GM06990 (cell line): Measurements from ENCODE around the gene SCUBE2.

Experiments
- DNase-seq: peaks from one replicate; pipeline ENCODE4 v3.0.0-alpha.2; 2011; ENCODE audit not compliant: insufficient read length; ENCODE audit errors: extremely low read depth
- H3K27me3 ChIP-seq: replicated peaks from 2 replicates; pipeline ENCODE4 v1.6.0; 2011; ENCODE audit warnings: low read length; ENCODE audit not compliant: control insufficient read depth, insufficient read depth
- H3K36me3 ChIP-seq: 2 replicates; pipeline ENCODE4 v1.5.1; 2011; ENCODE audit warnings: low read length; ENCODE audit not compliant: control insufficient read depth, insufficient read depth
- H3K4me3 ChIP-seq: replicated peaks from 2 replicates; pipeline ENCODE4 v1.5.1; 2011; ENCODE audit warnings: low read depth, mild to moderate bottlenecking, control low read depth, low read length
- CTCF ChIP-seq: IDR thresholded peaks from 2 replicates; pipeline ENCODE4 v1.5.1; 2011; ENCODE audit warnings: low read length, control low read depth, mild to moderate bottlenecking, inconsistent platforms; ENCODE audit not compliant: insufficient read depth, poor library complexity, severe bottlenecking

The SCUBE2 gene

GRCh38 chr11:9091044-9091922 is at the start of gene SCUBE2:
SCUBE2 (minus strand) TSS chr11:9091599; CDS start chr11:9091528, 71 bp downstream.
- no peak for DNase-seq
- Histone ChIP-seq H3K4me3 (no peak within 1 kb of the TSS), H3K27me3 (peaks cover 1% of the 10 kb centered on the region; the same call in 1 of the 2 replicates), H3K36me3 (no peaks in the 10 kb centered on the region)
- TF ChIP-seq CTCF = no peak

GRCh38 chr11:9141186-9141585 is 49.8 kb upstream of the SCUBE2 start:
- H3K36me3 ChIP-seq = peaks cover 11% of the 10 kb centered on the region
- H3K27me3 ChIP-seq = no peaks in the 10 kb centered on the region
- TF ChIP-seq CTCF = no peak
- DNase-seq = no peak
- H3K4me3 ChIP-seq = no peak overlapping the region

- Histone ChIP-seq H3K27me3 (no peaks in the 10 kb centered on the region), H3K4me3 (no peak overlapping the region), H3K36me3 (peaks cover 8% of the 10 kb centered on the region)
- TF ChIP-seq CTCF = no peak
- DNase-seq = no peak
These were observed 48.4 kb upstream of the SCUBE2 start for GRCh38 chr11:9139628-9140357.

GRCh38 chr11:9138612-9139579 is 47.5 kb upstream of the SCUBE2 start:
- H3K27me3 ChIP-seq = no peaks in the 10 kb centered on the region
- peaks cover 5% of the 10 kb centered on the region for H3K36me3 ChIP-seq
- no peak overlapping the region for H3K4me3 ChIP-seq
- no peak for DNase-seq
- no peak for TF ChIP-seq CTCF

- no peak for TF ChIP-seq CTCF
- no peak overlapping the region for H3K4me3 ChIP-seq
- H3K27me3 ChIP-seq = no peaks in the 10 kb centered on the region
- H3K36me3 ChIP-seq = peaks cover 5% of the 10 kb centered on the region
- no peak for DNase-seq
These were observed 46.7 kb upstream of the SCUBE2 start for GRCh38 chr11:9138133-9138453.
